ENCODE data around the gene SLC35F3. TPM values are rescaled to one million over a fixed set of nuclear protein-coding genes. Genes with fewer than 3 reads are reported as not detected.

SLC35F3 gene
- total RNA-seq, 1 donor from 2014 or later: not detected

DNA sequence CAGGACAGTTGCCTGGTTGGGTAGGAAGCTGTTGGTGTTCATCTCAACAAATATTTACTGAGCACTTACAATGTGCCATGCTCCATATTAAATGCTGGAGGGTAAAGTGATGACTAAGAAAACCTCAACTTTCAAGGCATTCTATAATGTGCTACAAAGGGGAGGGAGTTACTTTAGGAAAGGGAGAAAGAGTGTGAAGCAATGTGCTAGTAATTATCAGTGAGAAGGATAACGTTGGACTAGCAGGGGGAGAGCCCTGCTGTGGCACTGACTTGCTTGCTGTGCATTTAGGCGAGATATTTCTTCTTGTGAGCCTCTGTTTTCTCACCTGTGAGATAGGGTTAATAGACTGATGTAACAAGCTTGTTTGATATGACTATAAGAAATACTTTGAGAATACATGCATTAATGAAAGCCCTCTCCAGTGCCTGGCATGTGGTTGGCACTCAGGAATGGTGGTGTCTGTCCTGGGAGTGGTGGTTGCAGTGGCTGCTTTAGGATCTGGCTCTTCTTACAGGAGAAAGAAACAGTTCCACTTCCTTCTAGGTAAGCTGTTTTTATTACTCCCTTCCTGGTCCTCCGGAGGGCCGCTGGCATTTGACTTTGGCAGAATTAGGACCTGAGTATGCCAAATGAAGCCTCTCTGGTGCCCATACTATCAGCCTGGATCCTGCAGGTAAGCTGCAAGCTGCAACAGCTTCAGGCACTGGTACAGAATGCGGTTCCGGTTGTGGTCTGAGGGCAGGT is 357.7 kb downstream of the SLC35F3 start:
- TF ChIP-seq, protein P1, sequence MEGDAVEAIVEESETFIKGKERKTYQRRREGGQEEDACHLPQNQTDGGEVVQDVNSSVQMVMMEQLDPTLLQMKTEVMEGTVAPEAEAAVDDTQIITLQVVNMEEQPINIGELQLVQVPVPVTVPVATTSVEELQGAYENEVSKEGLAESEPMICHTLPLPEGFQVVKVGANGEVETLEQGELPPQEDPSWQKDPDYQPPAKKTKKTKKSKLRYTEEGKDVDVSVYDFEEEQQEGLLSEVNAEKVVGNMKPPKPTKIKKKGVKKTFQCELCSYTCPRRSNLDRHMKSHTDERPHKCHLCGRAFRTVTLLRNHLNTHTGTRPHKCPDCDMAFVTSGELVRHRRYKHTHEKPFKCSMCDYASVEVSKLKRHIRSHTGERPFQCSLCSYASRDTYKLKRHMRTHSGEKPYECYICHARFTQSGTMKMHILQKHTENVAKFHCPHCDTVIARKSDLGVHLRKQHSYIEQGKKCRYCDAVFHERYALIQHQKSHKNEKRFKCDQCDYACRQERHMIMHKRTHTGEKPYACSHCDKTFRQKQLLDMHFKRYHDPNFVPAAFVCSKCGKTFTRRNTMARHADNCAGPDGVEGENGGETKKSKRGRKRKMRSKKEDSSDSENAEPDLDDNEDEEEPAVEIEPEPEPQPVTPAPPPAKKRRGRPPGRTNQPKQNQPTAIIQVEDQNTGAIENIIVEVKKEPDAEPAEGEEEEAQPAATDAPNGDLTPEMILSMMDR (IDR thresholded peaks at IDR 0.05; ENCODE audit: borderline replicate concordance): no peak

DNA sequence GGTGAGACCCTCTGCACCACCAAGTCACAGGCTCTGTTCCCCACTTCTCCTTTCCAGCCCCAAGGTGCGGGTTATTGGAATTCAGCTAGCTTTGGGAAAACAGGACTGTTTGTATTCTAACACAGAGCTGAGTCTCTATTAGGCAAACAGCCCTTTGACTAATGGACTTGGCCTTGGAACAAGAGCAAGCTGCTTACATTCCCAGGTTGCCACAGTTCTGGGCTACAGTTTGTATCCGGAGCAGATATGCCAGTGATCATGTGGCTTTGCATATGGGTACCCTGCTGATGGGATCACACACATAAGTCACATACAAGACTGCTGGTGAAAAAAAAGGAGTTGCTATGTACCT is 358.3 kb downstream of the SLC35F3 start:
- TF ChIP-seq, protein P1 (IDR thresholded peaks at IDR 0.05; ENCODE audit: borderline replicate concordance): no peak
- intact Hi-C loops (cut with micrococcal nuclease): no loop called here
- no peak for DNase-seq
- H3K27me3 ChIP-seq (ENCODE audit: low read depth): peaks cover 41% of the 10 kb centered on the region
- H3K4me1 ChIP-seq: no peaks in the 10 kb centered on the region
- H3K27ac ChIP-seq (replicated peaks): no peak overlapping the region
- no peaks in the 10 kb centered on the region for H3K36me3 ChIP-seq
- peaks cover 5% of the 10 kb centered on the region for H3K9me3 ChIP-seq (replicated peaks)
- H3K4me3 ChIP-seq: no peak overlapping the region

More for the DNA sequence above, 357.7 kb downstream of the SLC35F3 start:
- Histone ChIP-seq H3K27ac (replicated peaks) (no peak overlapping the region), H3K36me3 (no peaks in the 10 kb centered on the region), H3K4me3 (no peak overlapping the region), H3K9me3 (replicated peaks) (peaks cover 10% of the 10 kb centered on the region), H3K4me1 (no peaks in the 10 kb centered on the region), H3K27me3 (ENCODE audit: low read depth) (peaks cover 45% of the 10 kb centered on the region)
- DNase-seq: no peak
- intact Hi-C loops (cut with micrococcal nuclease): no loop called here

DNA sequence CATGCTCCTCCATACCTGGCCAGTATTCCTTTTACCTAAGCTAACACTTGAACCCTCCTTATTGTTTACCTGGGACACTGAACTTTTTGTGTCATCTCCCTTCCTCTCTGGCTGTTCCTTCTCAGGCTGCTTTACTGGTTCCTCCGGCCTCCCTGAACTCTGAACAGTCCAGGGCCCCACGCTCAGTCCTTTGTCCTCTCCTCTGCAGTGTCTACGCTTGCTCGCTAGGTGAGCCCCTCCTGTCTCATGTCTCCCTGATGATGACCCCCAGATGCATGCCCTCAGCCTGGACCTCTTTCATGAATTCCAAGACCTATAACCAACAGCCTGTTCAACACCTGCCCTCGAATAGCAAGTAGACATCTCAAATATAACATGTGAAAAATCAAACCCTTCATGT is 360.4 kb downstream of the SLC35F3 start:
- intact Hi-C loops (cut with micrococcal nuclease): no loop called here

DNA sequence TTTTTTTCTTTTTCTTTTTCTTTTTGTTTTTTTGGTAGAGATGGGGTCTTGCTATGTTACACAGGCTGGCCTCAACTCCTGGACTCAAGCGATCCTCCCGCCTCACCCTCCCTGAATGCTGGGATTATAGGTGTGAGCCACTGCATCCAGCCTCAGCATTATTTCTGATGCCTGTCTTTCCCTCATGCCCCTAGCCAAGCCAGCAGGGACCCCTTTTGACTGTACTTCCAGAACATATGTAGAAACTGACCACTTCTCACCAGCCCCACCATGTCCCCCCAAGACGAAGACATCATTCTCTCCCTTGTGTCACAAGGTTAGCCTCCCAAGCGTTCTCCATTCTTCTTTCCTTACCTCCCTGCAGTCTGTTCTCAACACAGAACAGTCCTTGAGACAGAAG is 360.8 kb downstream of the SLC35F3 start:
- TF ChIP-seq, protein P1 (IDR thresholded peaks at IDR 0.05; ENCODE audit: borderline replicate concordance): no peak
- no peak for DNase-seq
- H3K27ac ChIP-seq (replicated peaks): no peak overlapping the region
- H3K36me3 ChIP-seq: no peaks in the 10 kb centered on the region
- H3K4me3 ChIP-seq: no peak overlapping the region
- no peaks in the 10 kb centered on the region for H3K9me3 ChIP-seq (replicated peaks)
- H3K27me3 ChIP-seq (ENCODE audit: low read depth): peaks cover 25% of the 10 kb centered on the region
- H3K4me1 ChIP-seq: no peaks in the 10 kb centered on the region
- intact Hi-C loops (cut with micrococcal nuclease): no loop called here

More for the DNA sequence above, 360.4 kb downstream of the SLC35F3 start:
- H3K4me3 ChIP-seq: no peak overlapping the region
- no peak for DNase-seq
- no peaks in the 10 kb centered on the region for H3K36me3 ChIP-seq
- H3K27me3 ChIP-seq (ENCODE audit: low read depth): peaks cover 30% of the 10 kb centered on the region
- TF ChIP-seq, protein P1 (IDR thresholded peaks at IDR 0.05; ENCODE audit: borderline replicate concordance): no peak
- H3K4me1 ChIP-seq: no peaks in the 10 kb centered on the region
- H3K27ac ChIP-seq (replicated peaks): no peak overlapping the region
- no peaks in the 10 kb centered on the region for H3K9me3 ChIP-seq (replicated peaks)

DNA sequence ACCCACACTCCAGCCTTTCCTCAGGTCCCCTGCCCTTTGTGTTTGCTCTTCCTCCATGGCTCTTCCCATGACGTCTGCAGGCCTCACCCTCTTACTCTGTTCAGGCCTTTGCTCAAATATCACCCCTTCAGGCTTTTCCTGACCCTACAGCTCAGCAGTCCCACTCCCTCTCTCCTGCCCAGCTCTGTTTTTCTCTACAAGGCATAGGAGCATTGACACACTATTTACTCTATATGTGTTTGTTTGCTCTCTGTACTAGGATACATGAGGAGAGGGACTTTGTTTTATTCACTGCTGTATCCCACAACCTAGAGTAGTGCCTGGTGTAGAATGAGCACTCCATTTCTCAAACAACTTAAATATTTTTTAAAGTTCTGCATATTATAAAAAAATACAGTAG is 361.4 kb downstream of the SLC35F3 start:
- Histone ChIP-seq H3K4me1 (no peaks in the 10 kb centered on the region), H3K27ac (replicated peaks) (no peak overlapping the region), H3K36me3 (no peaks in the 10 kb centered on the region), H3K27me3 (ENCODE audit: low read depth) (peaks cover 20% of the 10 kb centered on the region), H3K9me3 (replicated peaks) (no peaks in the 10 kb centered on the region), H3K4me3 (no peak overlapping the region)
- TF ChIP-seq, protein P1 (IDR thresholded peaks at IDR 0.05; ENCODE audit: borderline replicate concordance): no peak
- intact Hi-C loops (cut with micrococcal nuclease): no loop called here
- no peak for DNase-seq
